ENCODE measurements around the gene MAP3K9.

MAP3K9 gene

DNA sequence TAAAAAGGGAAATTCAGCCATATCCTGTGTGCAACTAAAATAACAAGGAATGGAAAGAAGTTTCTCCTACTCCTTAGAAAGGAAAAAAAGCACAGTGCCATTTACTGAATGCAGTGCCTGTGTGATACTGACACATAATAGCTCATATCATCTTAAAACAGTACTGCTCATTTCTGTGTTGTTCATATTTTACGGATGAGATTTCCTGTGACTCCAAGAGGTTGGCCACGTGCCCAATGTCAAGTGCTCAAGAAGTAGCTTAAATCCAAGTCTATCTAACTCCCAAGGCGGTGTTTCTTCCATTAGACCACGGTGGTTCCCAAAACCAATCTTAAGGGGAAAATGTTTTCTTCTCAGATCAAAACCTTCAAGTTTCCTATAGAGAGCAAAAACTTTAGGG, 20.0 kb downstream of the MAP3K9 start:
- 94 to 97% methylated on average over 4 of the region's 4 CpGs for WGBS, 2 experiments
- H3K9me3 ChIP-seq (ENCODE audit: control insufficient read depth, low read length) = no peaks in the 10 kb centered on the region
- H3K4me1 ChIP-seq (ENCODE audit: control insufficient read depth, insufficient read depth, low read length) = no peaks in the 10 kb centered on the region
- no peak overlapping the region for H3K27ac ChIP-seq (ENCODE audit: insufficient read depth, low read depth, low read length, poor library complexity, severe bottlenecking)
- H3K36me3 ChIP-seq (ENCODE audit: control insufficient read depth, insufficient read depth, low read length) = no peaks in the 10 kb centered on the region
- H3K27me3 ChIP-seq (ENCODE audit: control insufficient read depth, insufficient read depth, low read length, poor library complexity, severe bottlenecking) = no peaks in the 10 kb centered on the region
- H3K4me3 ChIP-seq (ENCODE audit: insufficient read depth, low read depth, low read length) = no peak overlapping the region

DNA sequence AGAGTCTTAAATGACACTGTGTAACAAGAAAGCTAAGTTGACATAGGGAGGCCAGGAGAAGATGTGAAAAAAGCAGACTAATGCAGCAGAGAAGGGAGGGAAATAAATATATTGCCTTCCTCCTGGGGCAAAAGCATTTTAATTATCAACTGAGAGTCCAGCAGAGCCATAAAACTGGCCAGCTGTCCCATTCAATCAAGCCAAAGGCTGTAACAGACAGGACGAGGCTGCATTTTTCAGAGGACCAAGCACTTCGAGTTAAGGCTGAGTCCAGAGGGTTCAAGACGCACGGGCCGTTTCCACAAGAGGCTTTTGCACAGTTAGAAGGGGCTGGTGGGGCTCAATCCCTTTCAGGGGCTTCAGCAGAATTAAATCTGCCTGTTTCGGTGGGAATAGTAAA, 20.4 kb downstream of the MAP3K9 start:
- Histone ChIP-seq H3K9me3 (ENCODE audit: control insufficient read depth, low read length) (no peaks in the 10 kb centered on the region), H3K4me3 (ENCODE audit: insufficient read depth, low read depth, low read length) (no peak overlapping the region), H3K36me3 (ENCODE audit: control insufficient read depth, insufficient read depth, low read length) (no peaks in the 10 kb centered on the region), H3K27me3 (ENCODE audit: control insufficient read depth, insufficient read depth, low read length, poor library complexity, severe bottlenecking) (no peaks in the 10 kb centered on the region), H3K27ac (ENCODE audit: insufficient read depth, low read depth, low read length, poor library complexity, severe bottlenecking) (no peak overlapping the region), H3K4me1 (ENCODE audit: control insufficient read depth, insufficient read depth, low read length) (no peaks in the 10 kb centered on the region)
- 94 to 95% methylated on average over 6 of the region's 6 CpGs for WGBS, 2 experiments

DNA sequence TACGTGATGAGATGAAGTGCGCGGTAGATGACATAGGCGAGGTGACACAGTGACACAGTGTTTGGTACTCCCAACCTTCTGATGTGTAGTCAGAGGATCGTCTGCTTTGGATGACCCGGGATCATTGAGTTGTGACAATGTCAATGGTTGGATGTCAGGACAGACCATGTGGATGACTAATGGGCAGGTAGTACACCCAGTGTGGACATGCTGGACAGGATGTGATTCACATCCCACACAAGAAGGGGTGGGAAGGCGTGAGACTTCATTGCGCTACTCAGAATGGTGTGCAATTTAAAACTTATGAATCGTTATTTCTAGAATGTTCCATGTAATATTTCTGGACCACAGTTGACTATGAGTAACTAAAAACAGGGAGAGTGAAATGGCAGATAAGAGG, 23.8 kb downstream of the MAP3K9 start:
- Histone ChIP-seq H3K27me3 (ENCODE audit: control insufficient read depth, insufficient read depth, low read length, poor library complexity, severe bottlenecking) (no peaks in the 10 kb centered on the region), H3K27ac (ENCODE audit: insufficient read depth, low read depth, low read length, poor library complexity, severe bottlenecking) (no peak overlapping the region), H3K9me3 (ENCODE audit: control insufficient read depth, low read length) (no peaks in the 10 kb centered on the region), H3K36me3 (ENCODE audit: control insufficient read depth, insufficient read depth, low read length) (no peaks in the 10 kb centered on the region), H3K4me3 (ENCODE audit: insufficient read depth, low read depth, low read length) (no peak overlapping the region), H3K4me1 (ENCODE audit: control insufficient read depth, insufficient read depth, low read length) (no peaks in the 10 kb centered on the region)
- WGBS, 2 experiments = 97 to 98% methylated on average over 9 of the region's 9 CpGs

DNA sequence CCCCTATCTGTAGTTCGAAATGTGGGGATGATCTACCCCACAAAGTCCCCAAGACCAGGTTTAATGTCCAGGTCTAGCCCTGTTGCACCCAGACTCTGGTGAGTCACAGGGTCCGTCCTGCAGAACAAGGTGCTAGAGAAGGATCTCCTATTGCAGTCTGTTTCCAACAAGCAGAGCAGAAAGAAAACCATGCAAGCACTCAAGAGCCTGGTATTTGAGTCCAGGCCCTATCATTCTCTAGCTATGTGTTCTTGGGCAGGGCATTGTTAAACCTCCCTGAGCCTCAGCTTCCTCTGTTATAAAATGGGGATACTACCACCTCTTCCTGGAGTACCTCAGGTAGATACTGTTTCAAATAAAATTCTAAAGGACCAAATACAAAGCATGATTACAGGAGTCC, 24.4 kb downstream of the MAP3K9 start:
- no peaks in the 10 kb centered on the region for H3K9me3 ChIP-seq (ENCODE audit: control insufficient read depth, low read length)
- H3K36me3 ChIP-seq (ENCODE audit: control insufficient read depth, insufficient read depth, low read length) = no peaks in the 10 kb centered on the region
- no peaks in the 10 kb centered on the region for H3K4me1 ChIP-seq (ENCODE audit: control insufficient read depth, insufficient read depth, low read length)
- no peaks in the 10 kb centered on the region for H3K27me3 ChIP-seq (ENCODE audit: control insufficient read depth, insufficient read depth, low read length, poor library complexity, severe bottlenecking)
- no peak overlapping the region for H3K4me3 ChIP-seq (ENCODE audit: insufficient read depth, low read depth, low read length)
- no peak overlapping the region for H3K27ac ChIP-seq (ENCODE audit: insufficient read depth, low read depth, low read length, poor library complexity, severe bottlenecking)
- WGBS, 2 experiments = 93 to 98% methylated on average over 2 of the region's 2 CpGs

DNA sequence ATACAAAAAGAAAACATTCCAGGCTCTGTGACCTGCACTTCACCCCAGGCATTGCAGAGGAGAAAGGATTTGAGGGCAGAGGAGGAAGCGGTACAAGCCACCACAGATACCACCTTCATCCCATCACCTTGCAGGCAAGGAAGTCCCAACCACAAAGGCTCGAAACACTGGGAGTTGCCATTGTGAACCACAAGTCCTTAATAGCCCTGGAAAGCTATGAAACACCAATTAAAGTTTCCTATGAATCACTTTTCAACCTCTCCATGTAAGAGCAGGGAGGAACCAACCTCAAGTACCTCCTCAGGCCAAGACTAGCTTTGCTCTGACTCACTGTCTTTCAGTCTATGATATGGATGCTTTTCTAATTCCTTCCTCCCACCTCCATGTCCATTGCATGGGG, 27.0 kb downstream of the MAP3K9 start:
- no peaks in the 10 kb centered on the region for H3K36me3 ChIP-seq (ENCODE audit: control insufficient read depth, insufficient read depth, low read length)
- no peaks in the 10 kb centered on the region for H3K4me1 ChIP-seq (ENCODE audit: control insufficient read depth, insufficient read depth, low read length)
- H3K4me3 ChIP-seq (ENCODE audit: insufficient read depth, low read depth, low read length) = no peak overlapping the region
- H3K9me3 ChIP-seq (ENCODE audit: control insufficient read depth, low read length) = no peaks in the 10 kb centered on the region
- WGBS, 2 experiments = 86 to 90% methylated on average over 2 of the region's 2 CpGs
- H3K27ac ChIP-seq (ENCODE audit: insufficient read depth, low read depth, low read length, poor library complexity, severe bottlenecking) = no peak overlapping the region
- no peaks in the 10 kb centered on the region for H3K27me3 ChIP-seq (ENCODE audit: control insufficient read depth, insufficient read depth, low read length, poor library complexity, severe bottlenecking)

DNA sequence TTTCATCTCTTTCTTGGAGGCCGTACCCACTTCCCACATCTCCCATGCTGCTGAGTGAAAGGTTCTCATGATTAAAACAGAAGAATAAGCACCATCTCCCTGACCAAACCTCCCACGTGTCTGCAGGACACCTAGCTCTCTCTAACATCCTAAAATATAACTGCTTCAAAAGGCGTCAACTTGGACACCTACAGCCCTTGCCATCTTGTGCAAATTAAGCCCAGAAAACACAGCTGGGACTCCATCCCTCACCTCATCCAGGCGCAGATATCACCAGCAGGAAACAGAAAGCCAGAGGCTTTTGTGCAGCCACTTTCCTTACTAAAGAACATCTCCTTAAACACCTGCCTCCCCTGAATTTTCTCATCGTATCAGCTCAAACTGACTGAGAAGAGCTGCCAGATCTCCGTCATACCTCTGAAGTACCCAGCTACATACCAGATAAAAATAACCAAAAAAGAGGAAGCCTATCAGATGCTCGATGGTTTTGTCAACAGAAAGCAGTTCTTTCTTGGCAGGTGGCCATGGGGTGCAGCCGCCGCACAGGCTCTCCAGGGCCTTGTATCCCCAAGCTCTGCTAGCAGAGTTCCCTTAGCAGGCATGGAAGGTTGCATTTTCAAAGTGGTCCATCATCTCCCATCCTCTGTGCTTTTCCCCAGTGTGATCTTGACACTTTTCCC, 28.8 kb downstream of the MAP3K9 start:
- H3K27ac ChIP-seq (ENCODE audit: insufficient read depth, low read depth, low read length, poor library complexity, severe bottlenecking) = no peak overlapping the region
- no peak overlapping the region for H3K4me3 ChIP-seq (ENCODE audit: insufficient read depth, low read depth, low read length)
- H3K27me3 ChIP-seq (ENCODE audit: control insufficient read depth, insufficient read depth, low read length, poor library complexity, severe bottlenecking) = no peaks in the 10 kb centered on the region
- no peaks in the 10 kb centered on the region for H3K4me1 ChIP-seq (ENCODE audit: control insufficient read depth, insufficient read depth, low read length)
- 93 to 94% methylated on average over 9 of the region's 9 CpGs for WGBS, 2 experiments
- no peaks in the 10 kb centered on the region for H3K36me3 ChIP-seq (ENCODE audit: control insufficient read depth, insufficient read depth, low read length)
- no peaks in the 10 kb centered on the region for H3K9me3 ChIP-seq (ENCODE audit: control insufficient read depth, low read length)

DNA sequence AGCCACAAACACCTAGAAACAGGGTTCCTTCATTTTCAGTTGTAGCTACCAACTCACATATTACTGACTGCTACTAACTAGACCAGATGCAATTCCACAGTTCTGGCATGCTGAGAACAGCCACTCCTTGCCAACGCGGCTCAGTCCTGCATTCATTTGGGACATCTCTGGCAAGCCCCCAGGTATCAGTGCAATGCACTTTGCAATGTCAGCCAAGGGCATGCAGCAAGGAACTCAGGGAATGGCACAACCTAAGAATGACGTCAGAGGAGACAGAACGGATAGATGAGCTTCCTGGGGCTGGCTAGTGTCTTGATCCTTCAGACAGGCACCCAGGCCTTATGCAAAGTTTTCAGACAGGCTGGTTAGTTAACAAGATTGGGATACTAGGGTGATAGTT, 29.6 kb downstream of the MAP3K9 start:
- H3K9me3 ChIP-seq (ENCODE audit: control insufficient read depth, low read length) = no peaks in the 10 kb centered on the region
- H3K27ac ChIP-seq (ENCODE audit: insufficient read depth, low read depth, low read length, poor library complexity, severe bottlenecking) = no peak overlapping the region
- H3K4me1 ChIP-seq (ENCODE audit: control insufficient read depth, insufficient read depth, low read length) = no peaks in the 10 kb centered on the region
- H3K4me3 ChIP-seq (ENCODE audit: insufficient read depth, low read depth, low read length) = no peak overlapping the region
- H3K27me3 ChIP-seq (ENCODE audit: control insufficient read depth, insufficient read depth, low read length, poor library complexity, severe bottlenecking) = no peaks in the 10 kb centered on the region
- 94 to 95% methylated on average over 4 of the region's 4 CpGs for WGBS, 2 experiments
- H3K36me3 ChIP-seq (ENCODE audit: control insufficient read depth, insufficient read depth, low read length) = no peaks in the 10 kb centered on the region

DNA sequence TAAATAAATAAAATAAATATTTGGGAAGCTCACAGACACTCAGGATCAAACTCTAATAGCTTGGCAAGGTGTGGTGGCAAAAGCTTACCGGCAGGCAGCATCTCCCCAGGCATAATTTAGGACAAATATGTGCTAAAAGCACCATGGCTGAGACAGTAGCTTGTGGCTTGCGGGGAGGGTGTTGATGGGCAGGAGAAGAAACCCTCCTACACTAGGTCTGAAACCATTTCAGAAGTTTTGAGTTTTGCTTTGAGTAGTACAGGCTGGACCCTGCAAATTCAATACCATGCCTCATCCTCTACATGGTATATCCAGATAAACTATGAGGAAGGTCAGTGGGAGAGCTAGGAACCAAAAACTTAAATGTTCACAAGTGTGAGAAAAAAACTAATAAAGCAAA, 33.1 kb downstream of the MAP3K9 start:
- Histone ChIP-seq H3K36me3 (ENCODE audit: control insufficient read depth, insufficient read depth, low read length) (no peaks in the 10 kb centered on the region), H3K27me3 (ENCODE audit: control insufficient read depth, insufficient read depth, low read length, poor library complexity, severe bottlenecking) (no peaks in the 10 kb centered on the region), H3K4me3 (ENCODE audit: insufficient read depth, low read depth, low read length) (no peak overlapping the region), H3K27ac (ENCODE audit: insufficient read depth, low read depth, low read length, poor library complexity, severe bottlenecking) (no peak overlapping the region), H3K4me1 (ENCODE audit: control insufficient read depth, insufficient read depth, low read length) (peaks cover 7% of the 10 kb centered on the region), H3K9me3 (ENCODE audit: control insufficient read depth, low read length) (no peaks in the 10 kb centered on the region)
- WGBS, 2 experiments = 99 to 100% methylated on average over 2 of the region's 2 CpGs

DNA sequence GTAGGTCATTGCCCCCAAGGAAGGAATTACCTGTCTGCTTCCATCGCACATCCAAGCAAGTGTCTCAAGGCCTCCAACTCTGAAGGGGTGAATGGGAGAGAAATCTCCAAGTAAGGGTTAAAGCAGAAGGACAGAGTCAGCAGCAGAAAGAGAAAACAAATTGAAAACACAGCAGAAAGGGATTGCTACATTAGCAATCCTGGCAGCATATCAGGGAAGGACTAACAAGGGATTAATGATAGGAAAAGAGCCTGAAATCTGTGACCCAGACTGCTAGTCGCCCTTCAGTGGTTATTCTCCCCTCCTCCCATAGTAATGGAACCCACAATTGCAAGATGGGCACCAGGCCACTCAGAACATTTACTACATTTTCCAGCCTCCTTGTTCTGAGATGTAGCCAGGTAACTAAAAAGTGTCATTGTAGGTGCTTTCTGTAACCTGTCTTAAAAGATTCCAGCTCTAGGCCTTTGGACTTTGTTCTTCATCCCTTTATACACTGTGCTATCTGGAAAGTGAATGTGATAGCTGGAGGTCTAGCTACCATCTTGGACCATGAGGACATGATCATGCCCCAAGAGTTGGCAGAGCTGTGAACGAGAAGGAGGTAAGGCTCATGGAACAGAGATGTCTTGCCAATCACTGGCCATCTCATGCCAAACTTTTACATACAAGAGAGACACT, 36.0 kb downstream of the MAP3K9 start:
- H3K27me3 ChIP-seq (ENCODE audit: control insufficient read depth, insufficient read depth, low read length, poor library complexity, severe bottlenecking) = no peaks in the 10 kb centered on the region
- H3K9me3 ChIP-seq (ENCODE audit: control insufficient read depth, low read length) = no peaks in the 10 kb centered on the region
- no peak overlapping the region for H3K27ac ChIP-seq (ENCODE audit: insufficient read depth, low read depth, low read length, poor library complexity, severe bottlenecking)
- peaks cover 7% of the 10 kb centered on the region for H3K4me1 ChIP-seq (ENCODE audit: control insufficient read depth, insufficient read depth, low read length)
- WGBS, 2 experiments = 90 to 91% methylated on average over 3 of the region's 3 CpGs
- H3K4me3 ChIP-seq (ENCODE audit: insufficient read depth, low read depth, low read length) = no peak overlapping the region
- H3K36me3 ChIP-seq (ENCODE audit: control insufficient read depth, insufficient read depth, low read length) = no peaks in the 10 kb centered on the region

DNA sequence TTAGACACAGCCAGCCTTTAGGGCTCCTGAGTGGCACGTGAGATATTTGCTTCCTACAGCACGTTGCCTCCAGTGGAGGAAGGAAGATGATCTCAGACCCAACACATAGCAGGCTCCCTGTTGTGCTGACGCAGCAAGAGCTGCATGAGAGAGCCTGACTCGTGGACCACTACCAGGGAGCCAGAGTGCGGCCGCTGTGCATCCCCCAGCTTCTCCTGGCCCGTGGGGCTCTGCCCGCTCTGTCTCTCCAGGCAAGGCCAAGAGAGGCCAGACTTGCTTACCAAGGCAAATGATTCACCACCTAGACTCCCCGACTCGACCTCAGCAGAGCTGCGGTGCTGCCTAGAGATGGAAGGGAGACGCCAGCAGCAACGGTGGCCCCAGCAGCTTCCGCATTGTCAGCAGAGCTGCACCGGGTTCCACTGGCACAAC, 37.5 kb downstream of the MAP3K9 start:
- 44 to 53% methylated on average over 15 of the region's 15 CpGs for WGBS, 2 experiments
- H3K36me3 ChIP-seq (ENCODE audit: control insufficient read depth, insufficient read depth, low read length) = no peaks in the 10 kb centered on the region

More for the DNA sequence above, 37.5 kb downstream of the MAP3K9 start:
- Histone ChIP-seq H3K4me1 (ENCODE audit: control insufficient read depth, insufficient read depth, low read length) (peaks cover 7% of the 10 kb centered on the region), H3K27me3 (ENCODE audit: control insufficient read depth, insufficient read depth, low read length, poor library complexity, severe bottlenecking) (no peaks in the 10 kb centered on the region), H3K27ac (ENCODE audit: insufficient read depth, low read depth, low read length, poor library complexity, severe bottlenecking) (no peak overlapping the region), H3K4me3 (ENCODE audit: insufficient read depth, low read depth, low read length) (no peak overlapping the region), H3K9me3 (ENCODE audit: control insufficient read depth, low read length) (no peaks in the 10 kb centered on the region)

Data from ectodermal cell (in vitro differentiated cells).